Measurements from ENCODE around the gene TMPRSS11A.

Gene TMPRSS11A

GRCh38 chr4:67915400-67915966, 47.8 kb downstream of the TMPRSS11A start:
- in situ Hi-C loops (cut with MboI; ENCODE audit: low sequenced_read_pairs), result loop anchor here (25.0 kb wide), 1 partner anchor 378 kb away; the partner anchor contains the start of gene CENPC

- in situ Hi-C loops (cut with MboI; ENCODE audit: low sequenced_read_pairs), result loop anchor here (25.0 kb wide), 1 partner anchor 375 kb away; the partner anchor contains the start of gene CENPC
Observed at GRCh38 chr4:67912080-67912479, 51.2 kb downstream of the TMPRSS11A start.

DNA sequence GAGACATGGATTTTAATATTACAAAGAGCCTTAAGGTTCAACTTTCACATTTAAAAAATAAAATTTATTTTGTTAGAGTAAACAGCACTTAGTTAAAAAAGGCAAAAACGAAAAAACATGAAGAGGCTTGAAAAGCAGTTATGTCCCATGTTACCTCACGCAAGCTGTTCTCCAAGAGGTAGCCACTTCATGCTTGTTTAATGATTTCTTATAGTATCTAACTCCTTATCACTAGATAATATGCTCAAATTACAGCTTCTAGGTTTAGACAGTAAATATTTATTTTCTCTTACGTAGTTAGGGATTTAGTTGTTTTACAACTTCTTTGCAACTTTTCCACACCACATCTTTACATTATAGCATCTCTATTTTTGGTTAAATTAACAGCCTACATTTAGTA, 51.7 kb downstream of the TMPRSS11A start:
- in situ Hi-C loops (cut with MboI; ENCODE audit: low sequenced_read_pairs), result loop anchor here (25.0 kb wide), 1 partner anchor 374 kb away; the partner anchor contains the start of gene CENPC

GRCh38 chr4:67911141-67911540, 52.2 kb downstream of the TMPRSS11A start:
- in situ Hi-C loops (cut with MboI; ENCODE audit: low sequenced_read_pairs), result loop anchor here (25.0 kb wide), 1 partner anchor 374 kb away; the partner anchor contains the start of gene CENPC

DNA sequence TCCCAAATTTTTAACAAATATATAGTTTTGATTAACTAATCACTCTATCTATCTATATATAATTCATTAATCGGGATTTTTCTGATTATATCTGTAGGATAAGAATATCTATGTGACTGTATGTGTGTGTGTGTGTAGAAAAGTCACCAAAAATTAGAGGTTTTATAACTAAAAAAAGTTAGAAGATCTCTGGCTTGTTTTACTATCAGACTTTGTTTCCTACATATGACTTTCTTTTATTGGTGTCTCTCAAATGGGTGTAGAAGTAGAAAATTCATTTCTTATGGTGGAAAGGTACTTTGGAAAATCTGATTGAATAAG, 52.7 kb downstream of the TMPRSS11A start:
- in situ Hi-C loops (cut with MboI; ENCODE audit: low sequenced_read_pairs), result loop anchor here (25.0 kb wide), 1 partner anchor 373 kb away; the partner anchor contains the start of gene CENPC

DNA sequence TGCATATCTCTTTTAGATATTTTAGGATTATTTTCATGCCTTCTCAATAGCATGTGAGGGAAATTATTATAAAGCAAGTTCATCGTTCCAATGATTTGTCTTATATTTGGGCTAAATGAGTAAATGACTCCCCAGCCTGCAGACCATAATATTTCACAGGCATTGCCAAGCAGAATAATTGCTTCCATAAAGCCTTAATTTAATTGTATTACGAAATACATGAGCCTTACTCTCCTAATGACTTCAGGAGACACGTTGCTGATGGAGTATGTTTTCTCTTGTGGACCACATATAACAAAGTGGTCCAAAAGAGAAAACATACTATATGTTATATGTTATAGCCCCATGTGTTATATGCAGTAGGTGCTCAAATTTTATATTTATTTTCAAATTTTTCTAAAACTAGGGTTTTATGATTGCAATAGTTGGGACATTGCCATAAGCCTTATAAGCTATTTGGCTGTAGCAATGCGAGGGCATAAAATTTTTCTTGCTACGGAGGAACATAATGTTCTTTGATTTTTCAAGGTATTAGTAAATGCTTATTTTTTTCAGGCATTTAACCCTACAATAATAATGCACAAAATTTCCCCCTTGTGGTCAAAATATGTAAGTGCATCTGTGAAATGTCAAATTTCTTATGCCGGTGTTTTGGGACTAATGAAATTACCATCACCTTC, 53.2 kb downstream of the TMPRSS11A start:
- in situ Hi-C loops (cut with MboI; ENCODE audit: low sequenced_read_pairs), result loop anchor here (25.0 kb wide), 1 partner anchor 373 kb away; the partner anchor contains the start of gene CENPC

GRCh38 chr4:67907650-67908049, 55.6 kb downstream of the TMPRSS11A start:
- in situ Hi-C loops (cut with MboI; ENCODE audit: low sequenced_read_pairs), result loop anchor here (25.0 kb wide), 1 partner anchor 370 kb away; the partner anchor contains the start of gene CENPC

- in situ Hi-C loops (cut with MboI; ENCODE audit: low sequenced_read_pairs), result no loop called here
Observed at GRCh38 chr4:67899096-67899495, 64.2 kb downstream of the TMPRSS11A start.

DNA sequence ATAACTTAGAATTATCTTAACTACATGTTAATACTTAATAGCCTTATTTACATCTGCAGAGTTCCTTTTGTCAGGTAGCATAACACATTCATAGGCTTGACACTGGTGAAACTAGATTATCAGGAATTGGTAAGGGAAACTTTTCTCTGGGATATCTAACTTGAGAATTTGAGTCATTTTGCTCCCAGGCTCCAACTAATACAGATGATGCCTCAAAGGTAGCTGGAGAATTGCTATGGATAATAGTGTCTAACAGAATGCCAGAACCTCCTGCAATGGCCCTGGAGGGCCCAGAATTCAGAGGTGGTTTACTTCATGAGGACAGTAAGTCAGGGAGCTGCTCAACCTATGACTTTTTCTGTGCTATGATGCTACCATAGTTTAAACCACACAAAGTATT, 65.6 kb downstream of the TMPRSS11A start:
- in situ Hi-C loops (cut with MboI; ENCODE audit: low sequenced_read_pairs), result no loop called here

DNA sequence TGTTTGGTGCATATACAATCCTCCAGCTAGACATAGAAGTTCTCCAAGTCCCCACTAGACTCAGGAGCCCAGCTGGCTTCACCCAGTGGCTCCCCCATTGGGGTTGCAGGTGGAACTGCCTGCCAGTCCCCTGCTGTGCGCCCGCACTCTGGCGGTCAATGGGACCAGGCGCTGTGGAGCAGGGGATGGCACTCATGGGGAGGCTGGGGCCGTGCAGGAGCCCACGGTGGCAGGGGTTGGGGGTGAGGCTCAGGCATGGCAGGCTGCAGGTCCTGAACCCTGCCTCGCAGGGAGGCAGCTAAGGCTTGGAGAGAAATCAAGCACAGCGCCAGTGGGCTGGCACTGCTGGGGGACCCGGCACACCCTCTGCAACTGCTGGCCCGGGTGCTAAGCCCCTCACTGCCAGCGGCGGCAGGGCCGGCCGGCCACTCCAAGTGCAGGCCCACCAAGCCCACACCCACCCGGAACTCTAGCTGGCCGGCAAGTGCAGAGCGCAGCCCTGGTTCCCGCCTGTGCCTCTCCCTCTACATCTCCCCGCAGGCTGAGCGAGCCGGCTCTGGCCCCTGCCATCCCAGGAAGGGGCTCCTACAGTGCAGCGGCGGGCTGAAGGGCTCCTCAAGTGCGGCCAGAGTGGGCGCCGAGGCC, 66.8 kb downstream of the TMPRSS11A start:
- in situ Hi-C loops (cut with MboI; ENCODE audit: low sequenced_read_pairs), result no loop called here

- in situ Hi-C loops (cut with MboI; ENCODE audit: low sequenced_read_pairs), result no loop called here
Observed at GRCh38 chr4:67894659-67895058, 68.6 kb downstream of the TMPRSS11A start.

- in situ Hi-C loops (cut with MboI; ENCODE audit: low sequenced_read_pairs), result no loop called here
Observed at GRCh38 chr4:67892905-67893304, 70.4 kb downstream of the TMPRSS11A start.

DNA sequence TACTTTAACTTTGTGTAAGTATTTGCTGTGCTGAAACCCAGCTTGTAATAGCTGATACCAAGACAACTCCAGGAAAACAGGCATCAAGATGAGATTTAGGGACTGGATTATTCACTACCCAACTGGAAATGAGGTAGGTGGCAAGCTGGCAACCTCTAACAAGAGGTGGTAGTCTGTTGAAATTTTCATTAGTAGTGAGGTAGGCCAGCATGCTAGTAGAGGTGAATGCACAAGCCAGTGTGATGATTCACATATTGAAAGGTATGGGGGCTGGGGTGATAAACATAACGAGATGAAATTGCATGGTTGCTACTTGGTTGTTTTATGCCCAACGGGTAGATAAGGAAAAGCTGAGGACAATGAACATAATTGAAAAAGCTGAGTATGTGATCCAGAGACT, 71.0 kb downstream of the TMPRSS11A start:
- in situ Hi-C loops (cut with MboI; ENCODE audit: low sequenced_read_pairs), result no loop called here

DNA sequence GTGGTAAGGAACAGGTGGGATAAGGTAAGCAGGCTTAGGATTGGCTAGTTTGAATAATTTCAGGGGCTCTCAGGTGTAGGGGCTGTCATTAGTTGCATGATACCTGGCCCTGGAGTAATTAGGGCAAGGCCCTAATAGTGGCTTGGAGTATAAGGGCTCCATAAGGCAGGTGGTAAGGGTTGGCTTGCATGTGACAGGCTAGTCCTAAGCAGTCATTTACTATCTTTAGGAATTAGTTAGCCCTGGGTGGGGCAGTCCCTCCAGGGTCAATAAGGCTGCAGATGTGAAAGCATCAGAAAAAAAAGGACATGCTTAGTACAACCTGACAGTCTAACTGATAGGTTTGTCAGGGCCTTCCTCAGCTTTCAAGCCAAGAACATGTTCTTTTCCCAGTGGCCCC, 71.6 kb downstream of the TMPRSS11A start:
- in situ Hi-C loops (cut with MboI; ENCODE audit: low sequenced_read_pairs), result no loop called here

- in situ Hi-C loops (cut with MboI; ENCODE audit: low sequenced_read_pairs), result no loop called here
Observed at GRCh38 chr4:67886281-67886680, 77.0 kb downstream of the TMPRSS11A start.

- in situ Hi-C loops (cut with MboI; ENCODE audit: low sequenced_read_pairs), result no loop called here
Observed at GRCh38 chr4:67885762-67886161, 77.5 kb downstream of the TMPRSS11A start.

GRCh38 chr4:67884701-67885100, 78.6 kb downstream of the TMPRSS11A start:
- in situ Hi-C loops (cut with MboI; ENCODE audit: low sequenced_read_pairs), result no loop called here

DNA sequence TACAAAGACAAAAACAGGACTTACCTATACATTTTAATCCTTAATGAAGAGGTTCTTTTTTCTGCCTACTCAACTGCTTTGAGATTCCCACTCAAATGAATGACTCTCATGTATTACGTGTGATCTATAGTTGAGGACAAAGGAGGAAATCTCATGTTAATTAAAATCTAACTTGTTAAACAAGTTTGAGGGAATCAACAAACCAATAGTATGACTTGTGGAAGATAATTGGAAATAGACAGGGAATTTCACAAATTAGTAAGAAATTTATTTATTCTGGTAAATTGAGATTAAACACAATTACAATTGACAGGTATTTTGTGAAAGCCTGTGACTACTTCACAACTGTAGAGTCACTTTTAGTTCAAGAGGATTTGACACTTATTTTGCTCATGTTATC, 79.4 kb downstream of the TMPRSS11A start, which contains the start of gene TMPRSS11D:
Gene TMPRSS11D, minus strand, starts transcription at position 101 of the 400 bp plus-strand sequence. Its CDS starts 69 bp downstream, at position 32.
- in situ Hi-C loops (cut with MboI; ENCODE audit: low sequenced_read_pairs), result no loop called here

DNA sequence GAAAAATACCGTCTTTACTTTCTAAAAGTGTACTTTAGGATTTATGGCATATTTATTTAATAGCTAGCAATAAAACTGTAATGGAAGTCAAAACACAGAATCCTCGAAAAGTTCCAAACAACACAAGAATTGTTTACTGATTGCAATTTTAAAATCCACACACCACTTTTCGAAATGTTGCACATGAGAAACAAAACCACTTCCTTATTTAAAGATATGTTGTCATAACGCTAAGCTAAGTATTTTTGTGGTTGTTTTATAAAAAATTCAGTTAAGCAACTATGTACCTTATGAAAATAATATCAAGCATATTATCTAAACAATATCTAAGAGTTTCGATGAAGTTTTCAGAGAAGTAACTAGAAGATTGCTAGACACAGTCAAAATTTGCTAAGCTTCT, 79.8 kb downstream of the TMPRSS11A start:
- in situ Hi-C loops (cut with MboI; ENCODE audit: low sequenced_read_pairs), result no loop called here

DNA sequence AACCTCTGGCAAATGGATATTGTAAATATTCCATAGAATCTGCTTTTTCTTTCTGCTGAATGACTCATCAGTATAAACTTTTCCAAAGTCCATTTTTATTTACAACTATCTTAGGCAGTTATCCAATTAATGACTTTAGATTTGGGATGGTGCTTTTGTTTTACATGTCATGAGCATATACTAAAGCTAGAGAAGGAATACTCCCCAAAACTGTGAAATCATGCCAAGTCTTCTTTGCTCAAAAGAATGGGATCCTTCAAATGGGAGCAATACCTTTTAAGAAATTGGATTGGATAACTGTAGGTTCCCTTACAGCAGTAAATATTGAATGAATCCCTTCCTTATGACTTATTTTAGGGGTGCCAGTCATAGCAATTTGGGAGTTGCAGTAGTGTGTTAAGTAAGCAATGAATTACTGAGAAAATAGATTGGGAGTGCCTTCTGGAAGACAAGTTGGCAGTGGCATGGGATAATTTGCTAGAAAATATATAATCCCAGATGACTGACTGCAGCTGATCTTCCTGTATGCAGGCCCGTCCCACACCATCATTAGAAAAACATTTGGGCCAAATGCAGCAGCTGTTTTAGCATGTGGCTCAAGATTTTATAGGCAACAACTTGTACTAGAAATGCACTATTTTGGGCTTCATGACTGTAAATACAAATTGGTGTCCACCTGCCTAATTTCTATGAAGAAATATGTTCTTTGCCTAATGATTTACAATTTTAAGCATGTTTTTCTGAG, 82.3 kb downstream of the TMPRSS11A start:
- in situ Hi-C loops (cut with MboI; ENCODE audit: low sequenced_read_pairs), result no loop called here

GRCh38 chr4:67879486-67879885, 83.8 kb downstream of the TMPRSS11A start:
- in situ Hi-C loops (cut with MboI; ENCODE audit: low sequenced_read_pairs), result no loop called here
